Endothelial cell (in vitro differentiated cells): Measurements from ENCODE around the gene GPR78. TPM values are rescaled to one million over a fixed set of nuclear protein-coding genes. Genes with fewer than 3 reads are reported as not detected.

ENCODE experiments used
- DNase-seq: peaks from one replicate; pipeline ENCODE4 v3.0.0; 2021; ENCODE audit warnings: low spot score
- H3K27ac Mint-ChIP-seq: one replicate; pipeline ENCODE4 v1.8.0; 2021; ENCODE audit warnings: mixed read lengths, inconsistent platforms; ENCODE audit not compliant: unreplicated experiment
- H3K27me3 Mint-ChIP-seq: one replicate; pipeline ENCODE4 v1.8.0; 2021; ENCODE audit warnings: mild to moderate bottlenecking, moderate library complexity, mixed read lengths, inconsistent platforms; ENCODE audit not compliant: unreplicated experiment
- H3K36me3 Mint-ChIP-seq: one replicate; pipeline ENCODE4 v1.8.0; 2021; ENCODE audit warnings: mild to moderate bottlenecking, low read depth, mixed read lengths, inconsistent platforms; ENCODE audit not compliant: unreplicated experiment
- H3K4me1 Mint-ChIP-seq: one replicate; pipeline ENCODE4 v1.8.0; 2021; ENCODE audit warnings: mild to moderate bottlenecking, mixed read lengths, inconsistent platforms; ENCODE audit not compliant: unreplicated experiment
- H3K4me3 Mint-ChIP-seq: one replicate; pipeline ENCODE4 v1.8.0; 2021; ENCODE audit warnings: mild to moderate bottlenecking, mixed read lengths, inconsistent platforms; ENCODE audit not compliant: unreplicated experiment
- H3K9me3 Mint-ChIP-seq: one replicate; pipeline ENCODE4 v1.8.0; 2021; ENCODE audit warnings: mixed read lengths, inconsistent platforms; ENCODE audit not compliant: unreplicated experiment
- total RNA-seq: library from RNA; stranded (reverse); fragmentation: NEBNext Ultra II Directional; extraction: Animal tissue kit (Norgen Biotek cat#: 25700); gene quantifications from one replicate; pipeline ENCODE4 v1.2.1, GENCODE V29; 2021; ENCODE audit not compliant: unreplicated experiment
- TF ChIP-seq, protein P1 (sequence below): fragments of 200-600 bp; sonication (generic); IDR thresholded peaks from one replicate; pipeline ENCODE4 v1.5.0; 2021; ENCODE audit warnings: antibody characterized with exemption; ENCODE audit not compliant: unreplicated experiment

The GPR78 gene
- total RNA-seq, 1 donor from 2014 or later, result not detected

GRCh38 chr4:8540072-8540471, 40.1 kb upstream of the GPR78 start:
- H3K4me1 Mint-ChIP-seq, result peaks cover 28% of the 10 kb centered on the region
- no peaks in the 10 kb centered on the region for H3K27me3 Mint-ChIP-seq
- peaks cover 4% of the 10 kb centered on the region for H3K36me3 Mint-ChIP-seq
- DNase-seq, result no peak
- H3K27ac Mint-ChIP-seq, result no peak overlapping the region
- no peak overlapping the region for H3K4me3 Mint-ChIP-seq
- H3K9me3 Mint-ChIP-seq, result no peaks in the 10 kb centered on the region
- TF ChIP-seq, protein P1, sequence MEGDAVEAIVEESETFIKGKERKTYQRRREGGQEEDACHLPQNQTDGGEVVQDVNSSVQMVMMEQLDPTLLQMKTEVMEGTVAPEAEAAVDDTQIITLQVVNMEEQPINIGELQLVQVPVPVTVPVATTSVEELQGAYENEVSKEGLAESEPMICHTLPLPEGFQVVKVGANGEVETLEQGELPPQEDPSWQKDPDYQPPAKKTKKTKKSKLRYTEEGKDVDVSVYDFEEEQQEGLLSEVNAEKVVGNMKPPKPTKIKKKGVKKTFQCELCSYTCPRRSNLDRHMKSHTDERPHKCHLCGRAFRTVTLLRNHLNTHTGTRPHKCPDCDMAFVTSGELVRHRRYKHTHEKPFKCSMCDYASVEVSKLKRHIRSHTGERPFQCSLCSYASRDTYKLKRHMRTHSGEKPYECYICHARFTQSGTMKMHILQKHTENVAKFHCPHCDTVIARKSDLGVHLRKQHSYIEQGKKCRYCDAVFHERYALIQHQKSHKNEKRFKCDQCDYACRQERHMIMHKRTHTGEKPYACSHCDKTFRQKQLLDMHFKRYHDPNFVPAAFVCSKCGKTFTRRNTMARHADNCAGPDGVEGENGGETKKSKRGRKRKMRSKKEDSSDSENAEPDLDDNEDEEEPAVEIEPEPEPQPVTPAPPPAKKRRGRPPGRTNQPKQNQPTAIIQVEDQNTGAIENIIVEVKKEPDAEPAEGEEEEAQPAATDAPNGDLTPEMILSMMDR, result no peak

- Mint-ChIP-seq H3K27ac (no peak overlapping the region), H3K36me3 (peaks cover 4% of the 10 kb centered on the region), H3K4me3 (no peak overlapping the region), H3K9me3 (no peaks in the 10 kb centered on the region), H3K27me3 (no peaks in the 10 kb centered on the region), H3K4me1 (peaks cover 23% of the 10 kb centered on the region)
- TF ChIP-seq, protein P1, result no peak
- no peak for DNase-seq
These were observed 39.6 kb upstream of the GPR78 start for GRCh38 chr4:8540586-8540985.

- no peak for DNase-seq
- no peak overlapping the region for H3K4me3 Mint-ChIP-seq
- no peak overlapping the region for H3K27ac Mint-ChIP-seq
These were observed 39.2 kb upstream of the GPR78 start for GRCh38 chr4:8540991-8541390.

DNA sequence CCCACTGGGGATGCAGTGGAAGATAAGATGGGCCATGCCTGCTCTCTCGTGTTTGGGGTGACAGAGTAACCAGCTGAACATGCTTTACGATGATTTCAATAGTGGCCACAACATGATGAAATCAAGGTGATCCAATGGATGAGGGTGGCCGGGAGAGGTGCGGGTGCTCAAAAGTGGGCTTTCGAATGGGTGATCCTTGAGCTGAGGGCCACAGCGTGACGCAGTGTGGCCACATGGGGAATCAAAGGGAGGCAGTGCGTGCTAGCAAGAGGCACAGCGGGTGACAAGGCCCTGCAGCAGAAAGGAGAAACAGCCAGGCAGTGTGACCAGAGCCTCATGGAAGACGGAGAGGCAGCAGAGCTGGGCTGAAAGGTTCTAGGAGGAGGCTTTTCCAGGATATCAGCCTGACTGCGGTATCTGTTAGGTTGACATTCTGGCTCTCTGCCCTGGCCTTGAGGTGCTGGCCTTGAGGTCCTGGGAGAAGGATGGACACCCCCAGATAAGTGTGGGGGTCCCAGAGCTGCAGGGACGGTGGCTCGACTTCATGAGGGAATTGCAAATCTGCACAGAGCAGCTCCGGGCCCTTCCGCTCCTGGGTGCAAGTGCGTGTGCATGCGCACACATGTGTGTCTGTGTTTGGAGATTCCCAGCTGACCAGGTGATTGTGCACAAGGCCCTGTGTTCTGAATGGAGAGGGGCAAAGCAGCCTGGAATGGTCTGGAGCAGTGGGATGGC, 38.0 kb upstream of the GPR78 start:
- Mint-ChIP-seq H3K27ac (no peak overlapping the region), H3K27me3 (no peaks in the 10 kb centered on the region), H3K9me3 (no peaks in the 10 kb centered on the region), H3K4me3 (no peak overlapping the region), H3K36me3 (peaks cover 4% of the 10 kb centered on the region), H3K4me1 (peaks cover 14% of the 10 kb centered on the region)
- DNase-seq, result no peak
- TF ChIP-seq, protein P1, result no peak

More at GRCh38 chr4:8540991-8541390, 39.2 kb upstream of the GPR78 start:
- TF ChIP-seq, protein P1, result no peak
- Mint-ChIP-seq H3K27me3 (no peaks in the 10 kb centered on the region), H3K4me1 (peaks cover 23% of the 10 kb centered on the region), H3K36me3 (peaks cover 4% of the 10 kb centered on the region), H3K9me3 (no peaks in the 10 kb centered on the region)

DNA sequence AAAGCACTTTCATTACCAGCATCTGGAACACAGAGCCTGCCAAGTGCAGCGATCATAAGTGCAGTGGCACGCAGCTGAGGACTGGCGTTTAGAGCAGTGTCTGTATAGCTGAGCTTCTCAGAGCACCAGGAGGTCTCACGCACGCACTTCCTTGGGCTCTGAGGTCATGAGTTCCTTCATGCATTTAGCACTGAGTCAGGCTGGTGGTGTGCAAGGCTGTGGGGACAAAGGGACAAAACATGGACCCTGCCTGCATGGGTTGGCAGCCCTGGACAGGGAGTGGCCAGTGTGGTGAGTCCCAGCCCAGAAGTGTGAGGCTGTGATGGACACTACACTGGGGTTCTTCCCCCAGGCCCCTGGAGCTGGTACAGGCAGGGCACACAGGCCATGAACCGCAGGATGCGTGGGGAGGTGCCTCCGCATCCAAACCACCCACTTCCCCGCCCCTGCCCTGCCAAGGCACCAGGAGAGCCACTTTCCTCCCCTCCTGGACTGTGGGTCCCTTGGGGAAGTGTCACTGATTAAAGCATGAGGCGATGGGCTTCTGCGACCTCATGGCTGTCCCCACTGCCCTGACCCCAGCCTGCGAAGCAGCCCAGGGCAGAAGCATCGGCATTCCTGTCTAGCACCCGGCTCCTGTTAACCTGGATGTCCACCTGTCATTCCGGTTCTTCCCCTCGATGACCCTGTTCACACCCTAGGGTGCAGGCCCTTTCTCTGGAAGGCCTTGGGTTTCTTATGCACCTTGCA, 37.2 kb upstream of the GPR78 start:
- Mint-ChIP-seq H3K9me3 (no peaks in the 10 kb centered on the region), H3K27ac (no peak overlapping the region)
- TF ChIP-seq, protein P1, result no peak

More for the DNA sequence above, 37.2 kb upstream of the GPR78 start:
- no peaks in the 10 kb centered on the region for H3K27me3 Mint-ChIP-seq
- no peak for DNase-seq
- peaks cover 4% of the 10 kb centered on the region for H3K36me3 Mint-ChIP-seq
- H3K4me3 Mint-ChIP-seq, result no peak overlapping the region
- peaks cover 13% of the 10 kb centered on the region for H3K4me1 Mint-ChIP-seq
